EL (cell line): Measurements from ENCODE around the gene OR9A4.
"Not testable (repeated sequence)": the region's sequence is repeated elsewhere in the genome, so short reads cannot be mapped to it uniquely, and the experiment has no call there.

ENCODE experiments used
- DNase-seq: peaks from one replicate; pipeline ENCODE4 v3.0.0-alpha.2; 2016

Gene OR9A4

GRCh38 chr7:141916099-141916498 lies at the start of gene OR9A4:
TSS of gene OR9A4 (plus strand) at chr7:141916399. CDS start at chr7:141918876, 2,477 bp downstream.
- DNase-seq: no peak

DNA sequence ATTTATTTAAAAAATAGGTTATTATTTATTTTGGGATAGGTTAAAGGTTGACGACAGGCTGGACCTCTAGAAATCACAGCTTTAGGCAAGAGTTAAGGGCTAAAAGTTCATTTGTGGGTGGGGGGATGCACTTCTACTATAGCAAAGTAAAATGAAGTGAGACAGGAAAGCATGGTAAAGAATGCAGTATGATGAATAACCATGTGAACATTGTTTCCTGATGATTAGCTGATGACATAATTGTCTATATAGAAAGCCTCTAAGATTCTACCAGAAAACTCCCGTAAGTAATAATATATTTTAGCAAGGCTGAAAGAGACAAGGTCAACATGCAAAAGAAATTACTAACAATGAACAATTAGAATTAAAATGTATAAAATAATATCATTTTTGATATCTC lies 49.2 kb upstream of the OR9A4 start:
- DNase-seq: no peak

- DNase-seq: no peak
These were observed 43.3 kb upstream of the OR9A4 start for GRCh38 chr7:141872931-141873330.

DNA sequence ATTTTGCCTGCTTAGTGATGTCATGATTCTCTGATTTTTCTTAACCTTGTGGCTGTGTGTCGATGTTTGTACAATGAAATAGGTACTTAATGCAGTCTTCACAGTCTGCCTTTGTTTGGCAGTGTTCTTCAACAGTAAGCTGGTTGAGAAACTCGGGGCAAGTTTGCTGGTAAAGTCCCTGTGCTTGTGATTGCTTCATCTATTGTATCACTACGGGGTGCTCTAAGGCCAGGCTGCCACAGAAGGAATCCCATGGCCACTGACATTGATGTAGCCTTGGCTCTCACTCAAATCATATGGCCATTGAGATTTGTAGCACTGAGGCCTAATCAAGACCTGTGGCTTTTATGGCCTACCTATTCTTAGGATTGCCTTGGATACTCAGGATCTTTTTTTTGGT lies 41.4 kb upstream of the OR9A4 start:
- DNase-seq: no peak

- DNase-seq: no peak
These were observed 40.7 kb upstream of the OR9A4 start for GRCh38 chr7:141875453-141875852.

GRCh38 chr7:141876371-141876770 lies 39.8 kb upstream of the OR9A4 start:
- DNase-seq: no peak

DNA sequence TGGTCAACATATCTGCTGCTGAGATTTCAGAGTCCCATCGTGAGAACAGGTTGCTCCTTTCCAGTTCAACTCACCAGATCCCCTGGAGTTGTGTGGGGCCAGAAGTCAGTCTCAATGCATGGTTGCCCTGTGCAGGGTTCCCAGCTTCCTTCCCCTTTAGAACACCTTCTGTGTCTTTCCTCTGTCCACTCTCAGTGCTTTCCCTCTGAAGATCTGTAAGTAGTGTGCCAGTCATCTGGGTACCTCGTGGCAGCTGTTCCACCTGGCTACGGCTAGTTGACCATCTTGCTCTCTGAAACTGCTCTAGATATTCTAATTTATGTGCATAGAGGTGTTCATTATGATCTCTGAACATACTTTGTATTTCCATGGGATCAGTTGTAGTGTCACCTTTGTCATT lies 38.8 kb upstream of the OR9A4 start:
- DNase-seq: no peak

GRCh38 chr7:141880960-141881359 lies 35.2 kb upstream of the OR9A4 start:
- no peak for DNase-seq

DNA sequence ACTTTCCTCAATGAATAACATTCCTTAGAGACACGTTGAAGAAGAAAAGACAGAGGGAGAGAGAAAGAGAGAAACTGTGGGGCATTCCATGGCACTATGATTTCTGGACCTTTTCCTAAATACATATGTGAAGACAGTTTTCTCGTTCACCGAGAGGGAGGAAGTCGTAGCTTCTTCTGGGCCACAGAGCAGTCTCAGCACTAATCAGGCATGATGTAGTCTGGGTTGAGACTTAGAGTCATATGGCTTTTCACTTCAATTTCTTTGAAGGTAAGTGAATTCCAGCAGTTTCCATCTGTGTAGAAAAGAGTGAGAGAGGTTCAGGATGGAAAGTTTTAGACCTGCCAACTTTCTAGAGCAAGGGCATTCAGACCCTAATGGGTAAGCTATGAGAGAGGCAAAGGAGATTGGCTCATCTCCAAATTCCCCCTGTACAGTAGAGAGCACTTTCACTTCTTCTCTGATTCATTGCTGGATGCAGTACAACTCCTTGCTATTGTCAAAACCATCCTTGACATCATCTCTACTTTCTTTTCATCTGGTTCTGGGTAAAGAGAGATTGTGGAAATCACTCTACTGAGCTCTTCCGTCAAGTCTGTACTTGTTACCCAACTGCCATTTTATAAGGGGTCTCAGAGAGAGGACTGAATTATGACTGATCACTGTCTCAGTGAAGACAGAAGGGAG lies 31.5 kb upstream of the OR9A4 start:
- DNase-seq: no peak

DNA sequence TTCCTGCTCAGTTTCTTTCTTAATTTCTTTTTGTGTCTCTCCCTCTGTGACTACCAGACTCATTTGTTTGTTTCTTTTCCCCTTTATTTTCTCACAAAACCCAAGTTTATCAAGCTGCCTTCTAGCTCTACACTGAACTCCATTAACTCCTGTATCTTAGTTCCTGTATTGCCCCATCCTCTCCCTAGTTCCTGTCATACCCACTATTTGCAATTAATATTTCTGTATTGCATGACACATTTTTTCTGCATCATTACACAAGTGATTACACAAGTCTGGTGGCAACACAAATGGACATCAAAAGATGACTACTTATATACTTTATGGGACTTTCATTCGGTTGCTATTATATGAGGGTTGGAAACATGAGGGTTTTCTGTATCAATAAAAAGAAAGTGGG lies 26.9 kb upstream of the OR9A4 start:
- no peak for DNase-seq

DNA sequence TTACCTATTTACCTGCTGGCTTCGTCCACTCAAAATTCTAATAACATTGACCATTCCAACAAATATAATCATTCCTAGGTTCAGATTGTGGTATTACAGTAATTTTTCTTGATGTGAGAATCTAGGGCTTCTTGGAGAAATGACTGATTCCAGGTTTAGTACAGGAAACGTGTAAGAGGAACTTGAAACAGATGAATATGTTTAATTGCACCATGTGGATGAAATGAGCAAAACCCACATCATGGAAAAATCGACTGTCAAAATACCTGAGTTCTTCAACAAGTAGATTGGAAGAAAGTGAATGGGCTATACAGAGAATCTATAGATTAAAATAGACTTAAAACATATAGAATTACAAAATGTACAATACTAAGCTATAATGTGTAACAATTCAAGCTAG lies 24.9 kb upstream of the OR9A4 start:
- DNase-seq: no peak

DNA sequence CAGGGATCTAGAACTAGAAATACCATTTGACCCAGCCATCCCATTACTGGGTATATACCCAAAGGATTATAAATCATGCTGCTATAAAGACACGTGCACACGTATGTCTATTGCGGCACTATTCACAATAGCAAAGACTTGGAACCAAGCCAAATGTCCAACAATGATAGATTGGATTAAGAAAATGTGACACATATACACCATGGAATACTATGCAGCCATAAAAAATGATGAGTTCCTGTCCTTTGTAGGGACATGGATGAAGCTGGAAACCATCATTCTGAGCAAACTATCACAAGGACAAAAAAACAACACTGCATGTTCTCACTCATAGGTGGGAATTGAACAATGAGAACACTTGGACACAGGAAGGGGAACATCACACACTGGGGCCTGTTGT lies 16.8 kb upstream of the OR9A4 start:
- DNase-seq: not testable (repeated sequence)

- no peak for DNase-seq
These were observed 9.9 kb upstream of the OR9A4 start for GRCh38 chr7:141906285-141906684.

DNA sequence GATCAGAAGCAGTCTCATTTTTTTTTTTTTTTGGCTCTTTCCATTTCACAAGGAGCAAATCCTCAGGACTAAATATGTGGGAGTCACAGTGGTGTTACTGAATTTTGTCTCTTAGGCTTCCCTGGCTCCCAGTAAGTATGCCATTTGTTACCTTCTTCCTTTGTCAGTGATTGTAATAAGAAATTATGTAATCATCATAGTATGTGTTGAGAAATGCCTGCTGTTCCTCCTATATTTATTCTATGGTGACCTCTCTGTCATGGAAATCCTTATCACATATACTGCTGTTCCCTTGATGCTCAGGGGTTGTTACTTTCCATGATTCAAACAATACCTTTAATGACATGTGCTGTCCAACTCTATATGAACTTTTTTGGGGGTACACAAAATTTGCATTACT lies 4.8 kb upstream of the OR9A4 start:
- no peak for DNase-seq

DNA sequence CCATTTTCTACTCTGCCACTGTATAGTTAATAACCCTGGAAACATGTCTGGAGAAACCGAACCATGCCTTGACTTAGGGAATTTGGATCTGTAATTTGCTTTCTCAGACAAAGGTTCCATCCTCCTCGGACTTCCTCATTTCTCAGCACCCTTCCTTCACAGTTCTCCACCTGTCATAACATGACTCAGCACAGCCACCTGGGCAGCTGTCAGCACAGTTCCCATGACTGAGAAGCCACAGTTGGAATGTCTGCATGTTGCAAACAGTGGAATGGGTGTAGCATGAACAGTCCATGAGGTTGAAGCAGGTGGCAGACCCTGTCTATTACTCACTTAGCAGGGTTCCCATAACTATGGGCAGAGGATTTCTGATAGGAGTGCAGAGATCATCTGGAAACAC lies 634 bp upstream of the OR9A4 start:
- DNase-seq: no peak

DNA sequence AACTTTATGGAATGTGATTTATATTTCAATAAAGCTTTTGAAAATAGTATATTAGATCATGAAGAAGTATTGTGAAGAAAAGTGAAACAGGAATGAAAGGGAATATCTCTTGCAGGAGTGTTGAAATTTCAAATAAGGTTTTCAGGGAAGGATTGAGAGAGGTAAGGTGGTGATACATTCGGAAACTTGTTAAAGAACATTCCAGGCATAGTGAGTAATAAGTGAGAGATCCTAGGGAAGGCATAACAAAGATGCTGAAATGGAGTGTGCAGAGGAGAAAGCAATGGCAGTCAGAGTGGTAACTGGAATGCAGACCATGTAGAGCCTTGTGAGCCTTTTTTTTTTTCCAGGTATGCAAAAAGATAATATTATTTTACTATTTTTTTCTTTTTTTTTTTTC lies 4.1 kb downstream of the OR9A4 start:
- DNase-seq: no peak

DNA sequence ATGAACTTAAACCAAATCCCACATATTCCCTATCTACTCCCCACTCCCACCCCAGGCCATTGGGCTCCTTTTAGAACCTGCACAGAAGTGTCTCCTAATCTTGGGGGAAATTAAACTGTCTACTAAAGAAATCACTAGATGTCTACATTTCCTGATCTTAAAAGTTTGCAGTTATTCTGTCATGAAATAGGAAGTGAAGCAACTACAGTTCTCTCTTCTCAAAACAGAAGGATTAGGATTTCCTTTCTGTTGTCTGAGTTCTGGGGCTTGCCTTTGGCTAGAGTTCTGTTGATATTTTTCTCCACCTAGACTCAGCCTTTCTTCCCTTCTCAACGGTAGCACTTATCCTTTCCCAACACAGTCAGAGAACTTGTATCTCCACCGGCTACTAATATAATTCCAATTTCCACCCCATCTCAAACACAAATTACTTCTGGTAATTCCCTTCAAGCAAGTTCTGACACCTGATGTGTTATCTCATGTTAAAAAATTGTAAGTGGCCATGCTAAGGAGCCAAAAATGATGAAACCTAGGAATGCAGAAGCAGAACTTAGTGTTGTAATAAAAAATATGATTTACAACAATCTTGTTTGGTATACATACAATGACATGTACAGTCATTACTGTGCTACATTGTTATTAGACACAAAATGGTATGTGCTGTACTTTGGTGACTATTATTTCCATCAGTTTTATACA lies 12.1 kb downstream of the OR9A4 start:
- DNase-seq: no peak

DNA sequence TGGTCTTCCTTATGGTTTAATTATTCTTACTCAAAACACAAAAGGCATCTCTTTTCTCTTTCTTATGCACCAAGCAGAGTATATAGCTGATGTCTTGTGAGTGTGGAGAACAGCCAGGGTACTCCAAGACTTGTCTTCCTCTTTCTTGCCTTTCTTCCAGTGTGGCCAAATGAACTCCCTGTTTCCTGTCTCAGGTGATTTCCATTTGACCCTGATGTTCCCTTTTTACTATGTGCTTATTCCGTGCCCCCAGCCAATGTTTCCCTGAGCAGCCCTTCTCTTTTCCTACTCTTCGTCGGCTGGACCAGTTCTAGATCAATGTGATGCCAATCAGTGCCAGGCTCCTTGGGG lies 12.6 kb downstream of the OR9A4 start:
- no peak for DNase-seq

- no peak for DNase-seq
These were observed 14.0 kb downstream of the OR9A4 start for GRCh38 chr7:141930211-141930610.

- no peak for DNase-seq
These were observed 24.9 kb downstream of the OR9A4 start for GRCh38 chr7:141941075-141941474.

DNA sequence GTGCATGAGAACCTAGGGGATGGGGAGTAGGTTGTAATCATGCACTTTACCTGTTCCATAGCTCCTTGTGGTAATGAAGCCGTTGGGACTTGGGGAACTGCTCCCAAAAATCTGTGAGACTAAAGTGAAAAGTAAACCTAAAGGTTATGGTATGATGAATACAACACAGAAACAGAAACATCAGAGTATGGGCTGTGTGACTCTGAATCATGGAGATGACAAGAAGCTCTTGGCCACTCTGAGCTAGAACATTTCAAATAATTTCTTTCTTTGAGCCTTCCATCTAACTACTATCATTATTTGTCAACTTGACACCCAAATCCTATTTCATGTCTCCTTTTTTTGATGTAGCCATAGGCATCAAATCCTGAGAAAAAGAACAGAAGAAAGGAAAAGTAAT lies 27.6 kb downstream of the OR9A4 start:
- DNase-seq: no peak

GRCh38 chr7:141944811-141945210 lies 28.6 kb downstream of the OR9A4 start:
- DNase-seq: no peak

- DNase-seq: peak; percentile 34
These were observed 29.2 kb downstream of the OR9A4 start for GRCh38 chr7:141945356-141945755.

GRCh38 chr7:141946796-141947195 lies 30.6 kb downstream of the OR9A4 start, which contains the start of gene CLEC5A:
TSS of gene CLEC5A (minus strand) at chr7:141946974. CDS start at chr7:141946292, 682 bp downstream.
- DNase-seq: no peak

DNA sequence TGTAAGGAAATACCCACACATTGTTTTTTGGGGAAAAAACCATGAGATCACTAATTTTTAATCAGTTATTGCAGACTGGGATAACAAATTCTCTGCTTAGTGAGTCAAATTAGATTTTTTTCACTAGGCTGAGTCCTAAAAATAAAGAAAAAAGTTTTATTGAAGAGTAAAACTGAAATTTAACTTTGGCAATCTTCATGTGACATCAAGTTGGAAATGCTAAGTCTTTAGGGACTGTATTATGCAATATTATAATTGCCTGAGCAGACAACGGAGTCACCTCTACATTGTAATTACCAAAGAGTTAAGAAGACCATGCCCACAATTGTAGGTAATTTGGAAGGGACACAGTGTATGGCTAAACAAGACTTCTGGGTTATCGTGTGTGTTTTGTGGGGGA lies 32.8 kb downstream of the OR9A4 start:
- no peak for DNase-seq
